Dermis microvascular lymphatic vessel endothelial cell (primary cell): ENCODE measurements around the gene LARGE2. TPM values are rescaled to one million over a fixed set of nuclear protein-coding genes. Genes with fewer than 3 reads are reported as not detected.
A peak's percentile ranks its signal among the peaks of the same experiment; 100 is the strongest.

Experiments used
- DNase-seq, 2 donors: peaks; one replicate each; pipeline versions ENCODE4 v3.0.0 to v3.0.0-alpha.2; 2010; ENCODE audit warnings: low read depth in 2 of 2
- total RNA-seq: library from RNA; depleted of rRNA; stranded (reverse); fragments of >200 nt; gene quantifications from 2 replicates; pipeline ENCODE4 v1.2.1, GENCODE V29; 2014

The LARGE2 gene
- total RNA-seq, 1 donor from 2014 or later: not detected

DNA sequence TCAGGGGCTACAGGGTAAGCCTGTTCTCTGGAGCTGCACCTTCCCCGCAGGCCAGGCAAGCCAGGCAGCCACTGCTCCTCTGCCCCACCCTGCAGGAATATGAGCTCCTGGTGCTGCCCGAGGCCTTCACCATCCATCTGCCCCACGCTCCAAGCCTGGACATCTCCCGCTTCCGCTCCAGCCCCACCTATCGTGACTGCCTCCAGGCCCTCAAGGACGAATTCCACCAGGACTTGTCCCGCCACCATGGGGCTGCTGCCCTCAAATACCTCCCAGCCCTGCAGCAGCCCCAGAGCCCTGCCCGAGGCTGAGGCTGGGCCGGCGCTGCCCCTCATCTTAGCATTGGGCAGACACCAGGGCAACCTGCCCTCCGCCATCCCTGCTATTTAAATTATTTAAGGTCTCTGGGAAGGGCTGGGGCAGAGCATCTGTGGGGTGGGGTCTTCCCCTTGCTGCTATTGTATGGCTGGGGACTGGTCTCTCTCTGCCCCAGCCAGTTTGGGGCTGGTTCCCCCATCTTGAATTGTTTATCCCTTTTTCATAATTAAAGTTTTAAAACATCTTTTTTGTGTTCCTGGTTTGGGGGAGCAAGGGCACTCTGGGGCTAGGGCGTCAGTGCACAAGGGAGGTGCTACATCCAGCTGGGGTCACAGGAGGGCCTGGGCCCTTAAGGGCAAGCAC, 6.2 kb downstream of the LARGE2 start:
- no peak for DNase-seq

DNA sequence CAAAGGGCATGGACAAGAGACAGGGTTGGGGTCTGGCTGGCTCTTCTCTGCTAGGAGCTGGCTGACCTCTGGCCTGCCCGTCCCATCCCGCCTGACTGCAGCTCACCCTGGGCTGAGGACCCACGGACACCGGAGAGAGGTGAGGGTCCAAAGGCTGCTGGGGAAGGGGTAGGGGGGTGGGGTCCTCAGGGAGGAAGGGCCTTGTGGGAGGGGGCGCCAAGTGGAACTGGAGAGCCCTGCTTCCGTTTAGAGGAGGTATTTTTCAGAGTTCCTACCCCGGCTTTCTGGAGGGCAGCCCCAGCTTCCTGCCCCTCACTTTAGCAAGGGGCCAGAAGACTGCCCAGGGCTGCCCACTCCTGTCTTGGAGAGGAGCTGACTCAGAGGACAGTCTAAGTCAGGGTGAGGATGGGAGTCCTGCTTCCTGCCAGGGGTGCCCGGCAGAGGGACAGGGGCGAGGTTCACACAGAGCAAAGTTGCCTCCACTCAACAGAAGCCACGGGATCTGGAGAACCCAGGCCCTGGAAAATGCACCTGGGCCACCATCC, 7.1 kb downstream of the LARGE2 start:
- DNase-seq: no peak

DNA sequence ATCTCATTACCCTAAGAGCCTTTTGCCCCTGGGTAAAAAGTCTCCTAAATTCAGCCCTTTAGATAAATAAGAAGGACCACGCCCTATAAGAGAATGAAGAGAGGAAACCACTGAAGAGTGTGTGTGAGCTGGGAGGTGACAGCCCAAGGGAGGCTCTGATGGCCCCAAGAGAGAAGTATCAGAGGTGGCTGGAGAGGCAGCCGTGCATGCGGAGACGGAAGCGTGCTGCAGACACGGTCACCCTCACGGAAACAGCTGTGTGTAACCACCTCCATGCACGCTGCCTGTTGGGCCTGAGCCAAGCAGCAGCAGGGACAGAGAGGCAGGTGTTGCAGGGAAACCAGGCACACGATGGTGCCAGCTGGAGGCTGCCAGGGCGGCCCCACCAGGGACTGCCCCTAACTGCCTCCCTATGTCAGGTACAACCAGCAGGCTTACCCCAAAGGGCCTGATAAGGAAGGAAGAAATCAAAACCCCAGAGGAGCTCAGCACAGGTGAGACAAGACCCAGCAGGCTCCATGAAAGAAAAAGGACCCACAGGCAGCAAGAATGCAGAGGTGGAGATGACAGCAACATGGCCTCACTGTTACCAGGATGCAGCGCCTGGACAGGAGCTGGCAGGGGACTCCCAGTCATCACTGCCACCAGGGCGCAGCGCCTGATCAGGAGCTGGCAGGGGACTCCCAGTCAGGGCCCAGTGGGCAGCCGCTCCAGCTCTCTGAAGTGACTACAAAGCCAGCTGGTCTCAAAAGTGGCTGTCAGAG, 7.8 kb downstream of the LARGE2 start:
- peak; percentile 25 to 33 for DNase-seq

DNA sequence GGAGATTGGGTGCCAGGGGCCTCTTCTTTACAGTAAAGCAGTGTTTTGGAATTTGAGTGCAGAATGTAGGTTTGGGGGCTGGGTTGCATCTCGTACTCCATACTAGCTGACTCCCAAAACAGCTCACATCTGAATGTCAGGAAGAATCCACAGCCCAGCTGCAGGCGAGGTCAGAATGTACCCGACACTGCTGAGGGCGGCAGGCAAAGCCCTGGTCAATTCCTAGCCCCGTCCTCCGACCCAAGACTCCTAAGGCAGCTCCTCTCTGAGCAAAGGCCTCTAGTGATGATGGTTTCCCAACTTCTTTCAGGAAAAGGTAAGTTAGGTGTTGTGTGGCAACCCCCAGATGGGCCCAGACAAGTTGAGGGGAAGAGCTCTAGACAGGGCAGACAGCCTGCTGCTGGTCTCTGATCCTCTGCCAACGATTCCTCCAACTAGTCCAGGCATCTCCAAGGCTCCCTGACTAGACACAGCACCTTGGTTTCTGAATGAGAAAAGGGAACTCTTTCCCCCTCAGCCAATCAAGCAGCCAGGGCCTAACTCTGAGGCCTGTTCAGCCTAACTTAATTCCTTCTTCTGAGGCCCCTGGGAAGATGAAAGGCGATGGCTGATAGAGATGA, 8.6 kb downstream of the LARGE2 start:
- DNase-seq: no peak

DNA sequence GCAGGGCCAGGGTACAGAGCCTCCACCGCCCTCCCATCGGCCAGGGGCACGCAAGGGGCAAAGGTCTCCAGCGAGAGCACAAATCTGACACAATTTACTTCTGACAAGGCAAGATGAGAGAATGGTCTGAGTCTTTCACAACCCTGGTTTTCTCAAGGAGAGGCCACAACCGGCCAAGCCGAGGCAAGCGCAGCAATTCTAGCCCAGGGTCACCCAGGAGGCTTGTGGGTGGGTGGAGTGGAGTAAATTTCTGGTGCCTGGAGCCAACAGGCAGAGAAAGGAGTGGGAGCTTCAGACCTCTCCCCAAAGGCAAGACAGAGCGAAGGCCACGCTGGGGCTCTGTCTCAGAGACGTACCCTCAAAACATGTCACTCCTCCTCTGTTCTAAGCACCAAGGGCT, 9.3 kb downstream of the LARGE2 start:
- no peak for DNase-seq

DNA sequence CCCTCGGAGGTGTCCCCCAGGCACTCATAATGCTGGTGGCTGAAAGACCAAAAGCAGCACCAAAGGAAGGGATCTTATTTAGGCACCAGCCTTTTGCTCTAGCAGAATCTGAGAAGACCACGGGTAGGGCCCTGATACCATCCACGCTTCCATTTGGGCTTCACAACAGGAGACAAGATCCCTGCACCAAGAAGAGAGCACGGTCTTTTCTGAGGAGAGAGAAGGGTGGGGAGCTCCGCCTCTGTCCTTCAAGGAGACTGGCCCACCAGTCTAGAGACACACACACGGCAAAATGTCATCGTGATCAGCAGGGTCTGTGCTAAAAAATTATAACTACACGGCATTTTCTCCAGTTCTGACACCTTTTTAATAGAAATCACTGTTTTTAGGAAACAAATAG, 9.8 kb downstream of the LARGE2 start:
- no peak for DNase-seq

DNA sequence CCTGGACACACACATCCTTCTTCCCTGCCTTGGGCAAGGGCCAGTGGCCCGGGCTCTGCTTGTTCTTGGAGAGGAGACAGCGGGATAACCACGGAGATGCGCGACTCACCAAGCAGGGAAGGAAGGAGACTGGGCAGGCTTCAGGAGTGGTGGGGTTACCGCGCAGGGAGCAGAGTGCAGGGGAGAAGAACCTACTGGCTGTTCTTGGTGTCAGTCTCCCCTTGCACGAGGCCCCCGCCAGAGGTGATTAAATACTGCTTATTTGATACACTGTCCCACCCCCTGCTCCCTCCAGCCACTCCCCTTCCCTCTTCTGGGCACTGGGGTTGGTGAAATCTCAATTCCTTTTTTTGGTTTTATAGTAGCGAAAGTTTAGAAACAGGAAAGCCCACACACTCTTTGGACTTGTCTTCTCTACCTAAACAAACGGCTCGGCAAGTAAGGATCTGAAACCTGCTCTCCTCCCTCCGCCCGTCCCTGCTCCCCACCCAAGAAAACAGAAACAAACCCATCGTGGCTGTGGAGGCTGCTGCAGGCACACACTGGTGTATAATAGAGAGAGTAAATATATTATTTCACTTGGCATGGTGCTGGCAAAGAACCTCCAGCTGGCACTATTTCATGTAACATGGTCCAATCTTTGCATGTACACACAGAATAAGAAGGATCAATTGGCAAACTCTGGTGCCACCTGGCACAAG, 10.8 kb downstream of the LARGE2 start:
- DNase-seq: no peak

DNA sequence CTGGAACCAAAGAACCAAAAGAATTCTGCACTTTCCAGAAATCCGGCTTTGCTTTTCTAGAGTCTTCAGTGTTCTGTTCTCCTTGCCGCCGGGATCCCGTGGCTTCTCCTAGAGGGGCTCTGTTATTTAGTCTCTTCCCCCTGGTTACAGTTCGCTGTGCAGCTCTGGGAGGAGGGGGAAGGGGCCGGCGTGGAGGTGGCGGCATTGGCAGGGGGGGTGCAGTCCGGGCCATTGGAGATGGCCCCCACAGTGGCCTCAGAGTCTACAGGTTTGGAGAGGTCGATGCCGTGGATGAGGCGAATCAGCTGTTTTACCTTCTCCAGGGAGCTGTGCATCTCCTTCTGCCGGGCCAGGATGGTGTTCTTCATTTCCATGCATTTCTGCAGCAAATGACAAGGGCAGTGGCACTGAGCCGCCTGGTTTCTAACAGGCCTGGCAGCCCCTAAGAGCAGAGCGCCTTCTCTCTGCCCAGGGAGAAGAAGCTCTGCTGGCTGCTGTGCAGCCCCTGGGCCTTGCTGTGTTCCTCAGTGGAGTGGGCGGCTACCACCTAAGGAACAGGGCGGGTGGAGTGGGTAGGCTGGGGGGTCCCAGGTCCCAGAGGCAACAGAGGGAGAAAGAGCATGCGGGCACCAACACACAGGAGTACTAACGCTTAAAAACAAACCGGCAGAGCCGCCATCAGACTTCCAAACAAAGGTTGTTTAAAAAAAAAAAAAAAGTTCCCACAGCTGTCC, 11.6 kb downstream of the LARGE2 start:
- no peak for DNase-seq

DNA sequence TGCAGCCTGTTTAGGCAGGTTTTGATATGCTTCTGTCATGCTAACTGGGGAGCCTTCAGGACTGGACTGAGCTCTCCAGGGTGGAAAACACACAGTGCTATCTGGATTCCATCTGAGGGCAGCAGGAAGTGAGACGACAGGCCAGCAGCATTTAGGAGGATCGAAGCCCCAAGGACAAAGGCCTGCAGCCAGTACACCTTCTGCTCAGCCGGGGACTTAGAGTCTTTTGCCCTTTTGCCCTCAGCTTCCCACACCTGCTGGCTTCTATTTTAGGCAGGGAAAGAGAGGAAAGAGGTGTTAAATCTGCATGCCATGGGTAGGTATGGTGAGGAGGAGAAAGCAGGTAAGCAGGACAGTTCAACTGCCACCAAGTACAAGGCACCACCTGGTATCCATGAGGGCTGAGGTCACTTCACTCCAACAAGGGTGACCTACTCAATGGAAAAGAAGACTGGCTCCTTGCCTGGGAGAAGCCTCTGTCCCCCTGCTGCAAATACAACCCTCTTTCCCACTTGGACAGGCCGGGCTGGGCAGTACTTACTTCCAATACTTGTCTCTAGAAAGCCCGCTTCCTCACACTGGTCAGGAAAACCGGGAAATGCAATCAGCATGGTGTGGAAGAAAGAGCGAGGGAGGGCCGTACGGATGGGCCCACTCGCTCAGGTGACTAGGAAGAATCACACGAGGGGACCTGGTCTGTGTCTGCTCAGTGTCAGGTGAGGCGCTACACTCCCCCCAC, 12.3 kb downstream of the LARGE2 start:
- no peak for DNase-seq

DNA sequence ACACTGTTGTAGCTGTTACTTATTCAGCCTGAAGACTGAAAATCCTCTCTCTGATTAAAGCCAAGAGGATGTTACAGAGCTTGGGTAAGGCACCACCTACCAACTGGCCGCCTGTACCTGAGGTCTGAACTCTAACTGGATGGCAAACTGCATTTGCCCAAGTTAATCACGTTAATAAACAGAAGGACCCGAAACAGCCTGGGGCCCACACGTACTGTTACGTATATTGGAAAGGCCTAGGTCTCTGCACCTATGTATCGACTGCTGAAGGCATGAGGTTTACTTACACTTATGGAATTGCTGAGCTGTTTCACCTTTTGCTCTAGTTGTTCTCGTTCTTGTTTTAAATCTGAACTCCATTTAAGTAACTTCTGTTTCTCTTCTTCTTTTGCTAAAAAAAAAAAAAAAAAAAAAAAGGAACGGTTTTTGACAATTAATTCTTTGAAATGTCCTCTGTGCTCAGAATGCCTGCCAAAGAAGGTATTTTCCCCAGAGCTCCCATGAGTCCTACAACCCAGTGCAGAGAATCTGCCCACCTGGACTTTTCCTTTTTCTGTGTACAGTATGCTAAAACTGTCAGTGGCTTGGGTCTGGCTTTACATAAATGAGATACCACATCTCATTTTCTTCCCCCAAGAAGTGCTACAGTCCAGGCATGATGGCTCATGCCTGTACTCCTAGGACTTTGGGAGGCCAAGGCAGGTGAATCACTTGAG, 13.1 kb downstream of the LARGE2 start:
- no peak for DNase-seq

DNA sequence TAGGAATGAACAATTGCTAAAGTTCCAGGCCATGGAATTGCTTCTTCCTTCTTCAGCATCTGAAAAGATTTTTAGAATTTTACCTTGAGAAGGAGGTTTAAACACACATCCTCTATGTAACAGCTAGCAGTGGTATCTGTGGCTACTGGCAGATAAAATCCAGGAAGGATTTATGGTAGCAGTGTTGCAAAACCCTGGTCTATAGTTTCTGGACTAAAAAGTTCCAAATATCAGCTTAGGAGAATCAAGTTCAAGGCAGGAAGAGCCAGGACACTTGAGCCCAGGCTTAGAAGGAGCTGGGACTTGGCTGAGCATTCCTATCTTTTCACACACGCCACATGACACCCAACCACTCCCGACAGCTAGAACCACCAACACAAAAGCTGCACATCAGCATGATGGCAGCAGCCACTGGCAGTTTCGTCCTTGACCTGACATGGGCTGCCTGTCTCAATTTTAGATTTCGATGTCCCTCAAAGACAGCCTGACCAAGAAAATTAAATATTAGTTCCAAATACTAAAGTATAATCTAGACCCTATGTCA, 14.1 kb downstream of the LARGE2 start:
- no peak for DNase-seq

DNA sequence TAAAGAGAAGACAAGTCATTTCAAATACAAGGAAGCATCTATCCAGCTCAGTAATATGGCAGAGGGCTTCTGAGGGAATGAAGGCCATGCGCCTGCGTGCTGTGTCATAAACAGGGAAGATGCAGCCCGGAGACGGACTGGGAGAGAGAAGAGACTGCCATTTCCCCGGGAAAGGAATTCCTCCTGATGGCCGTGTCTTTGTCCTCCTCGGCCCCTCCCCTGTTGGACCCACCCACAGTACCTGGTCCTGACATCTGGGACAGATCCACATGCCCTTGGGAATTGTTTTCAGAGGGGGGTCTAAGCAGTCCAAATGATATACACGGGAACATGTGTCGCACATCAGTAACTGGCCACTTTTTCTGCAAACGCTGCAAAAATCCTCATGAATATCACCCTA, 15.5 kb downstream of the LARGE2 start:
- no peak for DNase-seq

DNA sequence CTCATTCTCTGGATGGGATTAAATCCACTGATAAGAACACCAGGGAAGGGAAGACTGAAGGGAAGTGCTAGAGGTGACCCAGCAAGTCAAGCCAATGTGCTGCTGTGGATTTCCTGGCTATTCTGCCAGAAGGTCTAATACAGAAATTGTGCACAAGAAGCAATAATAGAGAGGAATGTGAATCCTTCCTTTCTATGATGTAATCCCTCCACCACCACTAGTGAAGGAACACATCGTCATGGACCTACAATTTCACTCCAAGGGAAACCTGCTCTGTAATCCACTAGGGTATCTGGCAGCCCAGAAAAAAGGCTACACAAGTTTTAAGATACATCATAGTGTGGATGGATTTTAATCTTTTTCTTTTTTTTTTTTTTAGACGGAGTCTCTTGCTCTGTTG, 17.4 kb downstream of the LARGE2 start:
- DNase-seq: peak in 1 of 2 donors; percentile 15

DNA sequence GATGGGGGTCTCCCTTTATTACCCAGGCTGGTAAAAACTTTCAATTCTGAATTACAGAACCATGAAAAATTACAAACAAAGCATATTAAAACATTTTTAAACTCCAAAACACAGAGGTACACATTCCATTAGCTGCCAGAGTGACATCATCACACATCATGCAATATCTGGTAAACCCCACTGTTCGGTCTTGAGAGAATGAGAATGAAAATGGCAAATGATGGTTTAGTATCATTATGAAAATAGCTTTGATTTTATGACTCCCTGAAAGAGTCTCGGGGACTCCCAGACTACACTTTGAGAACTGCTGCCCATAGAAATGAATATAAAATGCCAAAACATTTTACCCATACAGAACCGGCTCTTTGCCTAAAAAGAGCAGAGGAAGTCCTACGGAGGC, 18.8 kb downstream of the LARGE2 start:
- DNase-seq: no peak

DNA sequence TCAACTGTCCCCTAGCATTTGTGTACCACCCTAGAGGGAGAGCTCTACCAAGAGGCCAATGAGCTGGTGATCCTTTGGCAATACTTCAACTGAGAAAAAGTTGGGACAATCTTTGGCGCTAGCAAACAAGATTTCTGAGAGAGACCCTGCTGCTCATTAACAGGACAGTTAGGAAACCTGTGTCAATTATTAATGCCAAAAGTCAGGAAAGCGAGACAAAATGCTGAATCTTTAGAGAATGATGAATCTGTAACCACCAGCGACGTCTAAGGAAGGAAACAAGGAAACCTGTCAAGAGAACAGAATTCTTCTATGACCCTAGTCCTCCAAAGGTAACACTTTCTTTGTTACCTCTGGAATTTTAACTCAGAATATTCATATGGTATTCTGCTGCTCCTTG, 19.9 kb downstream of the LARGE2 start:
- DNase-seq: no peak

DNA sequence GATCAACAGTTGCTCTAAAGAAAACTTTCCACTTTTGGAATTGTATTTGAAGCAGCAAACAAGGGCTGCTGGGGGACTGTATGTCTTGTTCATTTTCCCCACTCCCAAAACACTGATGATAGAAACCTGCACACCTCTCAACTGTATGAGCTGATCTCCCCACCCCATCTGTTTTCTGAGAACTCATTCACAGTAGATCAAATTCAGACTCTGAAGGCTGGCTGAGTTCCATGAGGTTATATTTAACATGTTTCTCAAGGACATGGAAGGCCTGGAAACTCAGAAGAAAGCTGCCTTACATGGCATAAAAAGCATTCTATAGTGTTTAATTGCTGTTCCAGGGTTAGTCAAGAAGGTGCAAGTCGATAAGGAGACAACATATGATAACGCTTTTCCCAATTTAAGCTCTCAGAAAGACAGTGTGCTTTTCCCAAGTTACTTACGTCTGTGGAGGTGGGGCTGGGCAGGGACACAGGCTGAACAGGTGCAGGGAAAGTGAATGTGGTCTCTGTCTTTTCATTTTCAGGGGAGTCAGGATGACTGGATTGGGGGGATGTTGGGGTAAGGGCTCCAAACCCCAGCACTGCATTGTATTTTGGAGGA, 23.0 kb downstream of the LARGE2 start:
- DNase-seq: no peak

DNA sequence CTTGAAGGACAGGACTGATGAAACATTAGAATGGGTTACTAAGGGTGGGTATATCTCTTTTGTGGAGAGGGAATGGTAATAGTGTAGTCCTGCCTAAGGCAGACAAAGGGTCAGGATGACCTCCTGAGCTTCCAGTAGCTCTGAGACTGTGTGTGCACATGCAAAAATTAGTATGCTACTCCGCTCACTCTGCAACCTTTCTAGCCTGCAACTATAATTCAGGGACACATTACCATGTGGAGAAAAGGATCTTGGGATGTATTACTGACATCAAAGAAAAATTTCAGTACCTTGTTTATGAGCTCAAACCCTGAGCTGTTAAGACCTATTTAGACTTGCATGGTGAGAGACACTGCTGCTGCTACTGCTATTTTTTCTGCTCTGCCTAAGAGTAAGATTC, 25.4 kb downstream of the LARGE2 start:
- no peak for DNase-seq

DNA sequence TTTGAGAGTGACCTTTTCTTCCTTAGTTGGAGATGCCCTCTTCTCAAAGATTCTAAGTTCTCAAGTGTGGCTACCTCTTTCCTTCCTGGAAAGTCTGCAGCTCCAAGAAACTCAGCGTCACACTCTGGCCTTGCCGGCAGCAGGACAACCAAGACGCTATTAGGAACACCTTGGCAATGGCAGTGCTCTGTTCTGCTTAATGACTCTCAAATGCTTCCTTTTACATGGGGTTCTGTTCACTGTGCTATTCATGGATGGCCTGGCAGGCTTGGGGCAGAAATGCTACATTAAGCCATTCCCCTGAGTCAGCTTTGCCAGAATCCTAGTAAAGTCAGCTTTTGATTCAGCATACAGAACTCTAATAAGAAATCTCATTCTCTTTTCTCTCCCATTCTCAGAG, 25.9 kb downstream of the LARGE2 start:
- no peak for DNase-seq

DNA sequence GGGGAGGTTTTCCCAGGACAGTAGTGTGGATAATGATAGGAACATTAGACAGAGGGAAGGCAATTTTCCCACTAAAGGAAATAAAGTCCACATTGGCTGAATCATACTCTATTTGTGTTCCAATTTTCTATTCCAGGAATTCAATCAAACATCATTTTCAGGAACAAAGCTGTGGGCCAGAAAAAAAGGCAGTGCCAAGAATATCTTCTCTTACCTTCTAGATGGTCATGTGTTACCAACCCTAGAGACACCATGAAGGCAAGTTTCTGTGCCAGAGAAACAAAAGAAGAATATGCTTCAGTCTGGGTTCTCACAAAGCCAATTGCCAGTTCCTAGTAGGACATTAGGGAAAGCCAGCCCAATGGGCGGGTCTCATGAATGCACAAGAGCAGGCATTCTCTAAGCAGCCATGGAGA, 27.5 kb downstream of the LARGE2 start:
- DNase-seq: no peak
